GM19328 (cell line): ENCODE data around the gene HRH1.
"Not testable (repeated sequence)": the region's sequence is repeated elsewhere in the genome, so short reads cannot be mapped to it uniquely, and the experiment has no call there.

Experiments used
- ATAC-seq: cut with Tn5 transposase; IDR thresholded peaks from one replicate; pipeline ENCODE4 v1.9.1; 2021; ENCODE audit warnings: mild to moderate bottlenecking, moderate library complexity; ENCODE audit not compliant: unreplicated experiment

The HRH1 gene, protein sequence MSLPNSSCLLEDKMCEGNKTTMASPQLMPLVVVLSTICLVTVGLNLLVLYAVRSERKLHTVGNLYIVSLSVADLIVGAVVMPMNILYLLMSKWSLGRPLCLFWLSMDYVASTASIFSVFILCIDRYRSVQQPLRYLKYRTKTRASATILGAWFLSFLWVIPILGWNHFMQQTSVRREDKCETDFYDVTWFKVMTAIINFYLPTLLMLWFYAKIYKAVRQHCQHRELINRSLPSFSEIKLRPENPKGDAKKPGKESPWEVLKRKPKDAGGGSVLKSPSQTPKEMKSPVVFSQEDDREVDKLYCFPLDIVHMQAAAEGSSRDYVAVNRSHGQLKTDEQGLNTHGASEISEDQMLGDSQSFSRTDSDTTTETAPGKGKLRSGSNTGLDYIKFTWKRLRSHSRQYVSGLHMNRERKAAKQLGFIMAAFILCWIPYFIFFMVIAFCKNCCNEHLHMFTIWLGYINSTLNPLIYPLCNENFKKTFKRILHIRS

DNA sequence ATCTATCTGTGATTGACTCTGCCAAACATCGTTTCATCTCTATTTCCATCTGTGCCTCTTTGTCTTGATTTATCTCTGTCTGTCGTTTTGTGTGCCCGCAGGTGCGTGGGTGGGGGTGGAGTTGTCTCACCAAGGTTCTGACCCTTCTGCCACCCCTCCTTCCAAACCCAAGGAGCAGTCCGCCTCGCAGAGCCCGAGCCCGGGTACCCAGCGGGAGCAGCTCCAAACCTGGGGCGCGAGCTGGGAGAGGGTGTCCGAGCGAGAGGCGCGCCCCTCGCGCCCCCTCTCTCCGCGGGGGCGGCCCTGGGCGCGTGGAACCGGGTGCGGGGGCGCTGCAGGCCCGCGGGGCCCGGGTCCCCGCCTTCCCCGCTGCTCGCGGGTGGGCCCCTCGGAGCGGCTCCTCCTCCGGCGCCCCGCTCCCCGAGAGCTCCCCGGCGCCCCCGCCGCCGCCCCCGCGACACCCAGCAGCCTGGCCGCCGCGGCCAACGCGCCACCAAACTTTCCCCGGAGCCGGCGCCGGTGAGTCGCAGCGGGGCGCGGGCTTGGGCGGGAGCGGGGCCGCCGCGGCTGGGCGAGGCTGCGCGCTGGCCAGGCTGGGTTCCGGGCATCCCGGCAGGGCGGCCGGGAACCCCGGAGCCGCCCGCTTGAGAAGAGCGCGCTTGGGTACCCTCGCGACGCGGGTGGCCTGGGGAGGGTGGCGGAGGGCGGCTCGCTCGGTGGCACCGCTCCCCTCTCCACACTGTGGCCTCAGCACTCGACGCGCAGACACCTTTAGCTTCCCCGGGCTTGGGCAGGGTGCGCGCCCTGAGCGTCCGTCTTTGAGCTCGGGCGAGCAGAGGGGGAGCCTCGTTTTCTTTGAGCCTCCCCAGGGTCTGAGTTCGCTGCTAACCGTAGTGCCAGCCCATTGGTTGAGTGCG is at the start of gene HRH1:
Gene HRH1 (plus strand): TSS at position 458 of the 917 bp plus-strand sequence. CDS start 104,545 bp downstream, outside the sequence.
- no peak for ATAC-seq

DNA sequence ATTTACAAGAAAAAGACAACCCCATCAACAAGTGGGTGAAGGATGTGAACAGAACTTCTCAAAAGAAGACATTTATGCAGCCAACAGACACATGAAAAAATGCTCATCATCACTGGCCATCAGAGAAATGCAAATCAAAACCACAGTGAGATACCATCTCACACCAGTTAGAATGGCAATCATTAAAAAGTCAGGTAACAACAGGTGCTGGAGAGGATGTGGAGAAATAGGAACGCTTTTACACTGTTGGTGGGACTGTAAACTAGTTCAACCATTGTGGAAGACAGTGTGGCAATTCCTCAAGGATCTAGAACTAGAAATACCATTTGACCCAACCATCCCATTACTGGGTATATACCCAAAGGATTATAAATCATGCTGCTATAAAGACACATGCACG is 41.0 kb upstream of the HRH1 start:
- not testable (repeated sequence) for ATAC-seq

DNA sequence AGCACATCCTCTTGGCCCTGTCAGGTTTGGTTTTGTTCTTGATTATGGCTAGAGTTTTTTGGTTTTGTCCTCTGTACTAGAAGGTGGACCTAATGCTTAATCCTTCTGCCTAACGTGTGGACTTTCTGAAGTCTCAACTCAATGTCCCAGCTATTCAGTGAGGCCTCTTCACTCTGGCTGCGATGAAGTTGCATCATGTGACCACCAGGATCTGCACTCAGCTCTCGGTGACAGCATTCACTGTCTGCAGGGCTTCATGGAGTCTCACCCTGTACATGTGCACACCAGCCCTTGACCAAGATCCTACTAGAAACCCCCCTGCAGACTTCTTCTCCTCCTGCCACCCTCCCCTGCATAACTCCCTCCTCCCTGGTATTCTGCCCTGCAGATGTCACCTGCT is 38.7 kb upstream of the HRH1 start:
- ATAC-seq, result no peak

DNA sequence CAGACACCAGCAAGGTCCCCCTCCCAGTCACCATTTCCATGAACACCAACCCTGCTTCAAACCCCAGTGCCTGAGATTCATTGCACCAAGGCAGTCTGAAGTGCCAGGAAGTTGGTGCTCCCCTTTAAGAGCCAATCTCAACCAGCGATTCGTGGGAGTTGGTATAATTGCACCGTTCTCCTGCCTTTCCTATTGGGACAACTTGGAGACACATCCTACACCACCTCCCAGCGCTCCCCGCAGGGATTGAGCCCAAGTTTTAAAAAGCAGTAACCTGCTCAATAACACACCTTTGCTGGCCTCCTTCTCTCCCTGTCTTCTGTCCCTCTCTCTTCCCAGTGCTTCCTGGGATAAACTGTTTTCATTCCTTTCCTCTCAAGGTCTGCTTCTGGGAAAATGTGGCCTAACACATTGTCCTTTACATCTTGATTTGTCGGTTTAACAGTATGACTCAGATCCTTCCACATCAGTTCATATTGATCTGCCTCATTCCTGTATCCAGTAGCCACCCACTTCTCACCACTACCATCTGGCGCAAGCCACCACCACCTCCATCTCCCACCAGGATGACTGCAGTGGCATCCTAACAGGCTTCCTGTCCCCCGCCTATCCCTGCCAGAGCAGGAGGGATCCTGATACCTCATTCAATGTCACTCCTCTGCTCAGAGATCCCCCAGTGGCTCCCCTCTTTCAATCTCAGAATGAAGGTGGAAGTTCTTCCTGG is 37.8 kb upstream of the HRH1 start:
- no peak for ATAC-seq

DNA sequence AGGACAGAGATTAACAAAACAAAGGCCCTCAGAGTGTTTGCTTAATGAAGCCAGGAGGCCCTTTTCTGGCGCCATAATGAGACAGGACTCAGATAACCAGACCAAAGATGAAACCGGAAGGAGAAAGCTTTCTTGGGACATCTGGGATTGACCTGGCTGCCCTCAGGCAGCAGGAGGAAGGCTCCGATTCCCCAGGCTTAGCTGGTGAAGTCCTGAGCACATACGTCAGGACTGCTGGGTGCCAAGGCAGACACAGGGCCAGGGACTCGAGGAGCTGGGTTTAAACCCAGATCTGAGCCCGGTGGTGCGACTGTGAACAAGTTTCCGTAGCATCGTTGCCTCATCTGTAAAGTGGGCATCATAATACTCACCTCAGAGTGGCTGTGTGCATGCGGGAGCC is 36.7 kb upstream of the HRH1 start:
- ATAC-seq, result no peak

DNA sequence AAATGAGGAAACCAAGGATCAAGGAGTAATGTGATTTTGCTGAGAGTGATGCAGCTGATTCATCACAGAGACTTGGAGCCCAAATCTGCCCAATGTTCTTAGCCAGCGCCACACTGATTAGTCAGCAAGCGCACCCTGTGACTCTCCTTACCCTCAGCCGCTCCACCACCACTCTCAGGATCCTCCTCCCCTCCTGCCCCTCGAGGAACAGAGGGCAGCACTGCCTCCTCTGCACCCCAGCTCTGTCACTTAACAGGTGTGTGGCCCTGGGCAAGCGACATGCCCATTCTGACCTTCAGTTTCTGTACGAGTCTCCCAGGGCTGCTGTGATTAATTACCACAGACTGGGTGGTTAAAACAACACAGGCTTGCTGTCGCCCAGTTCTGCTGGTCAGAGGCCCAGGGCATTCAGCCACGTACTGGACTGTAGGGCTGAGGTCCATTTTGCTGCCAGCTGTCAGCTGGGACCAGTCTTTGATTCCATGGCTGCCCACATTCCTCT is 36.1 kb upstream of the HRH1 start:
- ATAC-seq, result no peak

DNA sequence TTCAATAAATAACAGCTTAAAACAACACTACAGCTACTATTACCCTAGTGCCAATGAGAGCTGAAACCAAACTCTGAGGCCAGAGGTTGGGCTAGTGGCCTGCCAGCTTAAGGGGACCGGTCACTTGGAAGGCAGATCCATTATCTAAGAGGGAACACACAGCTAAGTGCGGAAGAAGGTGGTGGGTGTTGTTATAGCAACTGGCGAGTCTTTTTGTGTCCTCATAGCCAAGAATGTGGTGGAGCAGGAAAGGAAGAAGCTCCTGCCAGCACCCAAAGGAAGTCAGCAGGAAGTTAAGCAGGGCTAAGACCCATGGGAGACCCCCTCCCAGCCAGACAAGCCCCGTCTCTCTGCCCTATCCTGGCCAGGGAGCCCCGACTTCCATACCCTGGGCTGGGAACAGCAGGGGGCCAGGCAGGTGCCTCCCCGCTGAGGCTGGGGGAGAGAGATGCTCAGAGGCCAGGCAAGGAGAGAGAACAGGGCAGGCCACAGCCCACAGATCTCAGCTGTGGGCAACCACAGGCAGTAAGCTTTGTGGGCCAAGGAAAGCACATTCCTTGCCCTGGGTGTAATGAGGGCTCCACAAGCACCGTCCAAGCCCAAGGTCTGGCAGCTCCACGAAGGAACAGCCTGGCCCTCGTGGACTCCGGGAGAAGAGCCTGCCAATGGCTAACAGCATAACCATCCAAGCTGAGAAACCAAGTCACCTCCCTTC is 34.0 kb upstream of the HRH1 start:
- no peak for ATAC-seq

DNA sequence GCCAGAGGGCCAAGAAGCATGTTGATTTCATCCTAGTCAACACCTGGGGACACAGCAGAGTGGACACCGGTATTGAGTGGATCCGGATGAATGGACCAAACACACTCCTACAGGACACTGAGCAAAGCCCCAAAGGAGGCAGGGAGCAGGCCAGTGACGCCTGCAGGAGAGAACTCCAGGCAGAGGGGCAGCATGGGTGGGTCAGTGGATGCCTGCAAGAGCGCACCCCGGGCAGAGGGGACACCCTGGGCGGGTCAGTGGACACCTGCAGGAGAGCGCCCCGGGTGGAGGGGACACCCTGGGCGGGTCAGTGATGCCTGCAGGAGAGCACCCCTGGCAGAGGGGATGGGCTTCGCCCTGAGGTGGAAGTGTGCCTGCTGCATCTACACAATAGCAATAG is 27.6 kb upstream of the HRH1 start:
- no peak for ATAC-seq

DNA sequence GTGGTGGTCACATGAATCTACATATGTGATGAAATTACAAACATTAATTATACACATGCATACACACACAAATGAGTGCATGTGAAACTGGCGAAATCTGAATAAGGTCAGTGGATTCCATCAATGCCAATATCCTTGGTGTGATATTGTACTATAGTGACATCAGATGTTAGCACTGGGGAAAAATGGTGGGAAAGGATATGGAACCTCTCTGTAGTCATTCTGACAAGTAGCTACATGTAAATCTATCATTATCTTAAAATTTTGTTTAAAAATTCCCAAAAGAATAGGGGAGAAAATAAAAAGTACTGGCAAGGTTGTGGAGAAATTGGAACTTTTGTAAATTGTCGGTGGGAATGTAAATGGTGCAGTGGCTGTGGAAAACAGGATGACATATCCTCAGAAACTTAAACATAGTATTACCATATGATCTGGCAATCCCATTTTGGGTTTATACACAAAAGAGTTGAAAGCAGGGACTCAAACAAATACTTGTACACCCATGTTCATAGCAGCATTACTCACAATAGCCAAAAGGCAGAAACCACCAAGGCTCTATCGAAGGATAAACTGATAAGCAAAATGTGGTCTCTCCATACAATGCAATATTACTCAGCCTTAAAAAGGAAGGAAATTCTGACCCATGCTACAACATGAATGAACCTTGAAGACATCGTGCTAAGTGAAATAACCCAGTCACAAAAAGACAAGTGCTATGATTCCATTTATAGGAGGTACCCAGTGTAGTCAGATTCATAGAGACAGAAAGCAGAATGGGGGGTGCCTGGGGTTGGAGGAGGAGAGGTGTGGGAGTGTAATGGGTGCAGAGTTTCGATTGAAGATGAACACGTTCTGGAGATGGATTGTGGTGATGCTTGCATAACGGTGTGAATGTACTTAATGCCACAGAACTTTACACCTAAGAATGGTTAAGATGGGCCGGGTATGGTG is 25.3 kb upstream of the HRH1 start:
- no peak for ATAC-seq

DNA sequence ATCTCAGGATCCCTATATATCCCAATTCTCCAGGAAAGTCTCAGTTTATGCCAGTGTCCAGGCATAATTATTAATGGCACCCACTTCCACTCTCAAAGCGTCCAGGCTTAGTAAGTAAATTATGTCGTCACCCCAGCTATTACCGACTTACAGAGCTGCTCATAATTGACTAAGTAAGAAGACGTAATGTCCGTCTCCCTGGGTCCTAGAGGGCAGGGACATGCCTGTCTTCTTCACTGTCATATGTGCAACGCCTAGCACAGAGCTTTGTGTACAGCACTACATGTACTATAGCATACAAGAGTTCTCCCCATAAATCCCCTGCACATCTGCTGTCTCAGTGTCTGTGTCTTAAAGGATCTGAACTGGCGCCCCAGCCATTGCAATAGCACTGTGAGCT is 23.9 kb upstream of the HRH1 start:
- ATAC-seq, result no peak

DNA sequence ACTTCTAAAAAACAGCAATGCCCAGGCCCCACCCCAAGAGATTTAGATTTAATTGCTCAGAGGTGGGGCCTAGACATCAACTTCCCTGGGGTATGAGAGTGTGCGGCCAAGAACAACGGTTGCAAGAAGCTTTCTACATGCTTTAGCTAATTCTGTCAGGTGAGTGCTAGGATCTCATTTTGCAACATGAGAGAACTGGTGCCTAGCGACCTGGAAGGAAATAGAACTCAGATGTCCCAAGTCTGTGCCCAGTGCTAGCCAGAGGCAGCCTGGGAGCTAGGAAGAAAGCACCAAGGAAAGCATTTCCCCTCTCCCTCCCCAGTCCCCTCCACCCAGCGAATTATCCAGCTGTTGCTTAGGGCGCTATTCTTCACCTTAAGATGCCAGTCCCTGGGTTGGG is 22.9 kb upstream of the HRH1 start:
- no peak for ATAC-seq

DNA sequence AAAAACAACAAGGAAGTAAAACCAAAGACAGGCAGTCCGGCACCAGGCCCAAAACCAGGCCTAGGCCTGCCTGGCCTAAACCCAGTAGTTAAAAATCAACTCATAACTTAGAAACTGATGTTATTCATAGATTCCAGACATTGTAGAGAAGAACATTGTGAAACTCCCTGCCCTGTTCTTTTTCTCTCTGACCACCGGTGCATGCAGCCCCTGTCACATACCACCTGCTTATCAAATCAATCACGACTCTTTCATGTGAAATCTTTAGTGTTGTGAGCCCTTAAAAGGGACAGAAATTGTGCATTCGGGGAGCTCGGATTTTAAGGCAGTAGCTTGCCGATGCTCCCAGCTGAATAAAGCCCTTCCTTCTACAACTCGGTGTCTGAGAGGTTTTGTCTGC is 22.4 kb upstream of the HRH1 start:
- not testable (repeated sequence) for ATAC-seq

DNA sequence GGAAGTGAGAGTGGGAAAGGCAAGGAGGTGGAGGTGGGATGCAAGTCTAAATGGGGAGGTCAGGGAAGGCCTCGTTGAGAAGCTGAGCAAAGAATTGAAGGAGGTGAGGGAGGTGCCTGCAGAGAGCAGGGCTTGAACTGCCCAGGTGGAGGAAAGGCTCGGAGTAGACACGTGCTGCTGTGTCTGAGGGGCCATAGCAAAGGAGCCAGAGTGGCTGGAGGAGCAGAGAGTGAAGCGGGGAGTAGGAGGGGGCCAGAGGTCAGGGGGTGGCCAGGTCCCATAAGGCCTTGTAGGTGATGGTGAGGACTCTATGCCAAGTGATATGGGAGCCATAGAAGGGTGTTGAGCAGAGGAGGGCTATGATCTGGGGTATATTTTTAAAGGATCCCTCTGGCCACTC is 21.4 kb upstream of the HRH1 start:
- ATAC-seq, result no peak

DNA sequence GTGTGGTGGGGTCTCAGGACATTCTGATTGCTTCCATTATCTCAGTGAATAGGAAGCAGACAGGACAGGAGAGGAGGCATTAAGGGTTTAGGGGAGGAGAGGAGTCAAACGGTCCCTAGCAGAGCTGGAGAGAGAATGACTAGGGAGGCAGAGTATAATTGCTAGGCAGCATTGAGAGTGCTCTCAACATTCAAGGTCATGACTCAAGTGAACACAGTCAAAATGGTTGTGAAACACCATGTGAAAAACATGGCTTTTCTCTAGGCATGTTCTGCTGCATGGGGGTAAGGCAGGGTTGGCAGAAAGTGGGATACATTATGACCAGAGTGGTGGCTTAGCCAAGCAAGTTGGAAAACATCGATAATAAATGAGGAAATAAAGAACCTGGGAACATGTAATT is 19.5 kb upstream of the HRH1 start:
- no peak for ATAC-seq

DNA sequence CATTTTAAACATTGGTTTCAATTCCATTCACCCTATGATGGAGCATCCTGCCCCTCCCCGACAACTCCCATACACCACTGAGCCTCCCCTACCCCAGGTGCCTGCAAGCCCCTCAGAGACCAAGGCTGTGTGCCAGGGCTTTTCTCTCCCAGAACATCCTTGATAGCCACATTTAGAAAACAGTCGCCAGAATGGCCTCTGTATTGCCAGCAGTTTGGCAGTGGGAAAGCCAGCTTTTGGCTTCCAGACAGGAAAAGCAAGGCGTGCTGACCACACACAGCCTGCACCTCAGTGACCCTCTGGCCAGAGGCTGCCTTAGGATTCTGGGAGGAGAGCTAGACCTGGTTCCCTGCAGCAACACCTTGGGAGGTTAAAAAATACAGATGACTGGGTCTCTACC is 18.2 kb upstream of the HRH1 start:
- no peak for ATAC-seq

DNA sequence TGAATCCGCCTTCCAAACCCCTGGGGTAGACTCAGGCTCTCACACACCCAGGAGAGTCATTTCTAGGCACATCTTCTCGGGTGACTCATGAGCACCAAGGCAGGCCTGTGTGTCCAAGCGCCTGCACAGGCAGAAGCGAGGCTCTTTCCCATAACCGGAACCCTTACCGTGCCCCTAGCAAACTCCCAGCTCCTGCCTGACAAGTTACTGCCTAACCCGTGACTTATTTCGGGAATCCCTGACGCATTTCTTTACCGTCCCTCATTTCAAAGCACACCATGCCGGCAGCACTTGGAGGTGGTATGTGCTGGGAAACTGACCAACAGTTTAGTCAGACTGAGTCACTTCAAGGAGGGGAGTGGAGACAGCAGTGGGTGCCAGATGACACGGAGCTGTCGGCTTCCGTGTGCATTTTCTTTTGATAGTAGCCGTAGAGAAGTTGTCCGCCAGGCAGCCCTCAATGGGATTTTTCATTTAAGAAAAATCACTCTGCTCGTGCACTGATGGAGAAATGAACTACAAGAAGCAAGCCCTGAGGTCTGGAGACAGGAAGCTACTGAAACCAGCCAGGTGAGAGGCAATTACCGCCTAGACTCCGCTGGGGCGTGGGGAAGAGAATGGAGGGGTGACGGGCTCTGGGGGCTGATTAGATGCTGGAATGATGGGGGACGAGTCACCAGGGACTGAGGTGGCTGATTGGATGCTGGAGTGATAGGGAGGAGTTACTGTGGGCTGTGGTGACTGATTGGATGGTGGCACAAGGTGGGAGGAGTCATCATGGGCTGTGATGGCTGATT is 17.3 kb upstream of the HRH1 start:
- no peak for ATAC-seq

DNA sequence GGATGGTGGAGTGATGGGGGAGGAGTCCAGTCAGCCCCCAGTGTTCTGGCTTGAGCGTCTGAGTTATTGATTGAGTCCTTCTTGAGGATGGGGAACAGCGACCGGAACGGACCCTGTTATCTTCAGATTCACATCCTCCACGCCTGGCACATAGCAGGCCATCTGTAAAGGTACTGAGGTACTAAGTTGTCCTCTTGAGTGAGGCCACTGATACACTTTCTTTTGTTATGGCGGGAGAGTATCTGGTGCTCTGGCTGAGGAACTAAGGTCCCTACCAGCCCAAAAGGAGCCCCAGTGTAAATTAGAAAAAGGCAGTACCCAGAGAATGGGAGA is 16.7 kb upstream of the HRH1 start:
- no peak for ATAC-seq

DNA sequence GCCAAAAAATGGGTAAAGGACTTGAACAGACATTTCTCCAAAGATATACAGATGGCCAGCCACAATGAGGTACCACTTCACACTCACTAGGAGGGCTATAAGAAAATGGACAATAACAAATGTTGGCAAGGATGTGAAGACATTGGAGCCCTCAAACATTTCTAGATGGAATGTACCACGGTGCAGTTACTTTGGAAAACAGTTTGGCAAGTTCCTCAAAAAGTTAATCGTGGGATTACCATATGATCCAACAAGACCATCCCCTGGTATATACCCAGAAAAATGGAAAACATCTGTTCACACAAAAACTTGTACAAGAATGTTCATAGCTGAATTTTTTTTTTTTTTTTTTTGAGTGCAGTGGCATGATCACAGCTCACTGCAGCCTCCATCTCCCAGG is 15.9 kb upstream of the HRH1 start:
- no peak for ATAC-seq
